ENCODE data around the gene GGCT. TPM values are rescaled to one million over a fixed set of nuclear protein-coding genes. Genes with fewer than 3 reads are reported as not detected.

Gene GGCT
- total and polyA plus RNA-seq, 2 donors (not counting 3 experiments of a cell fraction or from before 2014, with no cell fraction given): 21.1 to 44.3 TPM

DNA sequence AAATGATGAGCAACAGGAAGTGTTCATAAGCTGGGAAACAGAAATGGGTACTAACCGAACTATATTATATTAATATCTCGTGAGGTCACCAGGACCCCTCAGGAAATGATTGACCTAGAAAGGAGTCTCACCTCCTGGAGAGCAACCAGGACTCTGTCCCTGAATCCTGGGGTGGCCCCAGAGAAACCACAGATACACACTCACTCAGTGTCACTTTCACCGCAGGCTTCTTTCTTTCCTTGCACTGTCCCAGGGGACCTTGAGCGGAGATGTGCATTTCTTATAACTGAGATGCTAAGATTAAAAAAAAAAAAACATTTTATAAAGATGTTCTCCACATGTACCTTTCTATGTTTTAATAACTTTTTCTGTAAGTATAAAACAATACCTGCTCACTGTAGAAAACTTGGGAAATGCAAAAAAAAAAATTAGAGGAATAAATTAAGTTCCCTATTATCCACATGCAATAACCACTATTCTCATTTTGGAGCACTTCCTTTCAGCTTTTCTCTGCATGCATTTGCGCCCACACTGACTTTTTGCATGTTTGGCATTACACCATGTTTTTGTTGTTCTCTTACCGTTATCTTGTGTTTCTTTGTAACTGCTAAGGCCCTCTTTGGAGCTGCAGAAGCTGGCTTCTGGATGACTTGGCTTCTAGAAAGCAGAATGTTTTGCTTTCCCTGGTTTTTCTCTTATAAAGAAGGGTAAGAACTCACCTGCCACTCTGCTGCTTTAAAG is 41.1 kb downstream of the GGCT start:
- Histone ChIP-seq H3K27me3 (ENCODE audit: control insufficient read depth in 2 of 2, insufficient read depth in 2 of 2, low read length in 2 of 2) (no peaks in the 10 kb centered on the region), H3K9ac (replicated peaks; ENCODE audit: extremely low read depth, insufficient read depth, low read length) (no peak overlapping the region), H2AFZ (ENCODE audit: low read depth, low read length) (no peak overlapping the region), H3K79me2 (ENCODE audit: control insufficient read depth, insufficient read depth, low read length) (peaks cover 49% of the 10 kb centered on the region), H3K4me2 (ENCODE audit: insufficient read depth, low read length) (no peak overlapping the region), H3K9me3 (replicated peaks; ENCODE audit: control insufficient read depth, insufficient read depth, low read length) (no peaks in the 10 kb centered on the region), H3K4me1 (ENCODE audit: control insufficient read depth, extremely low read depth, insufficient read depth, low read length) (peaks cover 25% of the 10 kb centered on the region), H3K27ac (ENCODE audit: insufficient read depth, low read depth, low read length) (no peak overlapping the region), H4K20me1 (replicated peaks; ENCODE audit: control insufficient read depth, extremely low read depth, insufficient read depth, low read length) (no peaks in the 10 kb centered on the region), H3K36me3 (ENCODE audit: control insufficient read depth in 2 of 2, extremely low read depth in 1 of 2, insufficient read depth in 2 of 2, low read length in 2 of 2) (peaks cover 0 to 7% of the 10 kb centered on the region in 2 experiments), H3K4me3 (replicated peaks in 1 of 3; ENCODE audit: insufficient read depth in 1 of 3, low read depth in 1 of 3, low read length in 3 of 3) (no peak overlapping the region), H3K9me1 (replicated peaks; ENCODE audit: control insufficient read depth, extremely low read depth, insufficient read depth, low read length) (no peaks in the 10 kb centered on the region)
- POLR2A ChIA-PET: no interaction called here
- dilution Hi-C loops (cut with MboI; ENCODE audit: extremely low pct_ligation_motif_present, low sequenced_read_pairs): no loop called here
- TF ChIP-seq MYC (IDR thresholded peaks at IDR 0.05; ENCODE audit: low read depth, low read length) (no peak), EZH2 (IDR thresholded peaks at IDR 0.05; ENCODE audit: borderline replicate concordance, low read depth, low read length, severe bottlenecking) (no peak), GATA2 (IDR thresholded peaks at IDR 0.05; ENCODE audit: insufficient read depth, insufficient read length, low read depth, low read length) (no peak), FOS (IDR thresholded peaks at IDR 0.05; ENCODE audit: borderline replicate concordance, insufficient read depth, low read length) (no peak), POLR2A (IDR thresholded peaks at IDR 0.05; ENCODE audit: low read depth, low read length) (no peak), JUN (IDR thresholded peaks at IDR 0.05; ENCODE audit: borderline replicate concordance, insufficient read depth, insufficient read length, low read depth) (no peak), POLR2AphosphoS5 (IDR thresholded peaks at IDR 0.05; ENCODE audit: insufficient read depth, low read depth, low read length) (no peak)
- TF ChIP-seq, protein P1, sequence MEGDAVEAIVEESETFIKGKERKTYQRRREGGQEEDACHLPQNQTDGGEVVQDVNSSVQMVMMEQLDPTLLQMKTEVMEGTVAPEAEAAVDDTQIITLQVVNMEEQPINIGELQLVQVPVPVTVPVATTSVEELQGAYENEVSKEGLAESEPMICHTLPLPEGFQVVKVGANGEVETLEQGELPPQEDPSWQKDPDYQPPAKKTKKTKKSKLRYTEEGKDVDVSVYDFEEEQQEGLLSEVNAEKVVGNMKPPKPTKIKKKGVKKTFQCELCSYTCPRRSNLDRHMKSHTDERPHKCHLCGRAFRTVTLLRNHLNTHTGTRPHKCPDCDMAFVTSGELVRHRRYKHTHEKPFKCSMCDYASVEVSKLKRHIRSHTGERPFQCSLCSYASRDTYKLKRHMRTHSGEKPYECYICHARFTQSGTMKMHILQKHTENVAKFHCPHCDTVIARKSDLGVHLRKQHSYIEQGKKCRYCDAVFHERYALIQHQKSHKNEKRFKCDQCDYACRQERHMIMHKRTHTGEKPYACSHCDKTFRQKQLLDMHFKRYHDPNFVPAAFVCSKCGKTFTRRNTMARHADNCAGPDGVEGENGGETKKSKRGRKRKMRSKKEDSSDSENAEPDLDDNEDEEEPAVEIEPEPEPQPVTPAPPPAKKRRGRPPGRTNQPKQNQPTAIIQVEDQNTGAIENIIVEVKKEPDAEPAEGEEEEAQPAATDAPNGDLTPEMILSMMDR (IDR thresholded peaks at IDR 0.05; ENCODE audit: extremely low read depth in 1 of 2, insufficient read depth in 1 of 2, low read depth in 1 of 2, low read length in 2 of 2): no peak
- intact Hi-C loops (cut with micrococcal nuclease): no loop called here
- CTCF ChIA-PET: interaction anchor here (0.8 kb wide), 1 partner anchor 9 kb away, joined by 3 read pairs; no protein-coding TSS in a partner anchor
- no peak for DNase-seq (ENCODE audit: low read depth, low spot score)
- FAIRE-seq: no peak
- BruUV-seq (replicated peaks): no TSS peak
